NB4 (cell line): ENCODE results near the gene RNU5B-1.

Experiments
- DNase-seq: peaks from one replicate; pipeline ENCODE4 v3.0.0; 2010; ENCODE audit warnings: low read depth
- H3K4me3 ChIP-seq: one replicate; pipeline ENCODE4 v1.5.1; 2011; ENCODE audit warnings: mild to moderate bottlenecking, low read depth, low read length, moderate library complexity
- CTCF ChIP-seq: IDR thresholded peaks from one replicate; pipeline ENCODE4 v1.5.1; 2012; ENCODE audit warnings: low read depth, low read length
- MAX ChIP-seq: IDR thresholded peaks from 2 replicates; pipeline ENCODE4 v1.6.1; 2011; ENCODE audit warnings: low read depth, low read length
- MYC ChIP-seq: IDR thresholded peaks from 2 replicates; pipeline ENCODE4 v1.6.1; 2011; ENCODE audit warnings: low read depth, low read length
- POLR2A ChIP-seq: IDR thresholded peaks from 2 replicates; pipeline ENCODE4 v1.6.1; 2011; ENCODE audit warnings: mild to moderate bottlenecking; ENCODE audit not compliant: insufficient read length; ENCODE audit errors: extremely low read depth

RNU5B-1 gene

DNA sequence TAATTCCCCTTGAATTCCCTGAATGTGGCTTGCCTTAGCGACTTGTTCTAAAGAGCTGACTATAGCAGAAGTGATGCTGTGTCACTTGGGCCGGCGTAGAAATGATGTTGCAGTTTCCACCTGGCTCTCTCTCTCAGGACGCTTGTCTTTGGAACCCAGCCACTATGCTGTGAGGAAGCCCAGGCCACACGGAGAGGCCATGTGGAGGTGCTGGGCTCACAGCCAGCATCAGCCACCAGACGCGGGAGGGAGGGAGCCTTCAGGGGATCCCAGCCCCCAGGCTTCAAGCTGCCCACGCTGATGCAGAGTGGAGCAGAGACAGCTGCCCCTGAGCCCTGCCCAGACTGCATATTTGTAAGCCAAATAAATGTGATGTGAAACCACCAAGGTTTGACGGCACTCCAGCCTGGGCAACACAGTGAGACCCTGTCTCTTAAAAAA, 18.6 kb downstream of the RNU5B-1 start:
- H3K4me3 ChIP-seq = no peak overlapping the region
- TF ChIP-seq MAX (no peak), CTCF (no peak), POLR2A (no peak), MYC (no peak)
- no peak for DNase-seq

DNA sequence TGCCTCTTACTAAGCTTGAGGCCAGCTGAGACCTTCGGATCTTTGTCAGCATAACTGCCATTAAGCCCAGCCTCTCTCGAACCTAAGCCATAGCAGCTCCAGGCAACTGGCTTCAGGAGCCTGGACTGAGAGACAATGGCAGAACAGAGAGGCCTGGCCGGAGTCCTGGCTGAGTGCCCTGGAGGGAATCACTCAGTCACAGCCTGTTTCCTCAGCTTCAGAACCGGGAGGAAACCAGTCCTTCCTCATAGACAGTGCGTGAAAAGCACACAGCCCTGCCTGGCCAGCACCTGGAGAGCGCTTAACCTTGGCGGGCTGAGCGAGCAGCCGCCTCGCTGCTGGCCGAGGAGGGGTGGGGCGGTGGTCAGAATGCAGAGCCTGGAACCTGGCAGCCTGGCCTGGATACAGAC, 21.6 kb downstream of the RNU5B-1 start:
- no peak for DNase-seq
- H3K4me3 ChIP-seq = no peak overlapping the region
- no peak for TF ChIP-seq MAX
- TF ChIP-seq POLR2A = no peak
- no peak for TF ChIP-seq MYC
- no peak for TF ChIP-seq CTCF

DNA sequence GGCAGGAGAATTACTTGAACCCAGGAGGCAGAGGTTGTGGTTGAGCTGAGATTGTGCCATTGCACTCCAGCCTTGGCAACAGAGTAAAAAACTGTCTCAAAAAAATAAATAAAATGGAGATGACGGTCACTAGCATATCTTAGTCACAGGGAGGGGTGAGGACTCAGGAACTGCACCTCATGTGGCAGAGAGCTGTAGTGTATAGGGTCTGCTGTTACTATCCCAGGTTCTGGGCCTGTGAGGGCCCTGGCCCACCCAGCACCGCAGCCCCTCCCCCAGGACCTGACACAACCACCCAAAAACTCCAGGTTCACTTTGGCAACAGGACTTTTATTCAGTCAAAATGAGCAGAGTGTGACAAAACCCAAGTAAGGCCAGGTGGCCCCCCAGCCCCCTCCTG, 22.3 kb downstream of the RNU5B-1 start:
- no peak for DNase-seq
- no peak overlapping the region for H3K4me3 ChIP-seq
- no peak for TF ChIP-seq CTCF
- TF ChIP-seq POLR2A = no peak
- TF ChIP-seq MAX = no peak
- no peak for TF ChIP-seq MYC

DNA sequence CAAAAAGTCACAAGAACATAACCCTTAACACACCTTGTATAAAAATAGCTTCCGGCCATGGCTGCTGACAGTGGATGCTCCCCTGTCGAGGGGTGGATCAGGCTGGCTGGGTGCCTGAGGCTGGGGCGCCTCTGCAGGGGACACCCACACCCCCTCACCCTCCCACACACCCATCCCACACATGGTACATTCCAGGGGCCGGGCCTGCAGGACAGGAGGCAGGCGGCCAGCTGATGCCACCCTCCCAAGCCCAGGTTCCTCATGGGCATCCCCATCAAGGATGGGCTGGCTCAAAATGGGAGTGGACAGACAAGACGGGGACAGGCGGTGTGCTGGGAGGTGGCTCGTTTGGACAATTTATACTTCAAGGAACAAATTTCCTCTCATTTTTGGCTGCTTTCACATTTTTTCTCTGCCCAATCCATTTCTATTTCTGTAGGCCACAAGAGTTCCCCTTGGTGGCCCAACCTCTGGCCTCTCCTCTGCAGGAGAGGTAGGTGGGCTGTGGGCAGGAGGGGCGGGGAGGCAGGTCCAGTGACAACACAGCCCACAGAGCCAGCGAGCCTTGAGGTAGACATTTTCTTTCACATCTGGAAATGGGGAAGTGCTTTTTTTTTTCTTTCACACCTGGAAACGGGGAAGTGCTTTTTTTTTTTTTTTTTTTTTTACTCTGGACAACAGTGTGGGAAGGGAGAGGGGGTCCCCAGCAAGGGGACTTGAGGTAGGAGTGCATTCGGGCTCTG, 23.3 kb downstream of the RNU5B-1 start:
- TF ChIP-seq MYC = no peak
- no peak for TF ChIP-seq MAX
- TF ChIP-seq POLR2A = no peak
- TF ChIP-seq CTCF = no peak
- no peak for DNase-seq
- H3K4me3 ChIP-seq = no peak overlapping the region

DNA sequence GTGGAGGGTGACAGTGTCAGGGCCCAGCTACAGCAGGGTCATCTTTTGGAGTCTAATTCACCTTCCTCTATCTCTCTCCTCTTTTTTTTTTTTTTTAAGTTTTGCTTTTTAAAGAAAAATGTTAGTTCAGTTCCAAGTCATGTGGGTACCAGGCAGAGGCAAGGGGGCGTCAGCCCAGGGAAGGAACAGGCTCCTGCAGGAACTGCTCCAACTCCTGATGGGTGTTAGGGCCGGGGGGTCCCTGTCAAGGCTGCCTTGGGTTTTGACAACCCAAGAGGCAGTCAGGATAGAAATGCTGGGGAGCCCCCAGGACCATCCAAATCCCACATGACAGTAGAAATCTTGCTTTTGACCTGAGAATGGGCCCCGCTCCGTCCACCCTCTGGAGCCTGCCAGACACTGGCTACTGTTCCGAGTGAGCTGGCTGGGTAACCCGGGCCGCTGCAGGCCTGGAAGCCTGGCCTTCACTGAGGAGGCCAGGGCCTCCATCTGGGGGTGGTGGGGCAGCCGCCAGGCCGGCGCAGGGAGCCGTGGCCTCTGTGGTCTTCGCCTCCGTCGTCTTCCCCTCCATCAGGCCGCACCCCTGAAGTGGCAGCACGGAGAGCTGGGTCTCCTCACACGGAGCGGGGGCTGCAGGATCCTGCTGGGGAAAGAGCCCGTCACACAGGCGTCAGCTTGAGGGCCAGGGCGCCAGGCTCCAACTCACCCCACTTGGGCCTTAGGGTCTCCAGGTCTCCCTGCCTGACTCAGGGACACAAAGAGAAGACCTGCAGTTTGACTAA, 24.2 kb downstream of the RNU5B-1 start:
- no peak for TF ChIP-seq MYC
- no peak for TF ChIP-seq CTCF
- TF ChIP-seq POLR2A = no peak
- no peak for TF ChIP-seq MAX
- H3K4me3 ChIP-seq = no peak overlapping the region
- no peak for DNase-seq
